Common myeloid progenitor, CD34-positive (primary cell): ENCODE results near the gene CDK5RAP2.

Source experiments
- CTCF ChIA-PET: fragments of 350-600 bp; sonication (Branson Sonifier 250); formaldehyde crosslinking; loops from one replicate; lab custom pipeline; 2021; ENCODE audit warnings: antibody characterized with exemption; lab: Charles Lee
- POLR2A ChIA-PET: fragments of 350-600 bp; sonication (Branson Sonifier 250); formaldehyde crosslinking; loops from one replicate; lab custom pipeline; 2021; ENCODE audit warnings: antibody characterized with exemption; lab: Charles Lee
- DNase-seq, 3 donors: peaks; one replicate each; pipeline versions ENCODE4 v3.0.0 to v3.0.0-alpha.2; 2013
- H3K27ac ChIP-seq, 2 experiments: 1 replicate in 1 of 2; 2 replicates in 1 of 2; pipeline ENCODE4 v1.7.0; 2013; ENCODE audit warnings: inconsistent platforms in 2 of 2, low read length in 2 of 2, mild to moderate bottlenecking in 2 of 2, low read depth in 1 of 2, moderate library complexity in 1 of 2; ENCODE audit not compliant: severe bottlenecking in 2 of 2, insufficient read depth in 1 of 2, poor library complexity in 1 of 2
- H3K27me3 ChIP-seq, 5 experiments: replicated peaks in 2 of 5; 1 replicate in 3 of 5; 2 replicates in 2 of 5; pipeline versions ENCODE4 v1.6.1 to v1.7.0; 2013; ENCODE audit warnings: low read length in 4 of 5, mild to moderate bottlenecking in 2 of 5, moderate library complexity in 2 of 5, inconsistent platforms in 1 of 5; ENCODE audit not compliant: insufficient read depth in 5 of 5, control insufficient read depth in 4 of 5
- H3K36me3 ChIP-seq, 4 experiments: 1 replicate in 2 of 4; 2 replicates in 2 of 4; pipeline versions ENCODE4 v1.6.1 to v1.7.0; 2013; ENCODE audit warnings: low read length in 3 of 4, control low read depth in 1 of 4, mild to moderate bottlenecking in 1 of 4; ENCODE audit not compliant: control insufficient read depth in 4 of 4, insufficient read depth in 4 of 4
- H3K4me1 ChIP-seq, 4 experiments: 1 replicate in 3 of 4; 2 replicates in 1 of 4; pipeline versions ENCODE4 v1.6.1 to v1.7.1; 2013; ENCODE audit warnings: low read length in 3 of 4, mild to moderate bottlenecking in 3 of 4, control low read depth in 1 of 4, inconsistent platforms in 1 of 4, moderate library complexity in 1 of 4; ENCODE audit not compliant: control insufficient read depth in 4 of 4, insufficient read depth in 4 of 4; ENCODE audit errors: control extremely low read depth in 1 of 4
- H3K4me3 ChIP-seq, 7 experiments: 1 replicate in 4 of 7; 2 replicates in 3 of 7; pipeline versions ENCODE4 v1.5.1 to v1.7.0; 2013; ENCODE audit warnings: mild to moderate bottlenecking in 7 of 7, low read length in 6 of 7, moderate library complexity in 6 of 7, inconsistent platforms in 2 of 7, low read depth in 2 of 7, control low read depth in 1 of 7; ENCODE audit not compliant: insufficient read depth in 4 of 7, control insufficient read depth in 1 of 7; ENCODE audit errors: extremely low read depth in 1 of 7
- H3K9me3 ChIP-seq, 5 experiments: 1 replicate in 4 of 5; 2 replicates in 1 of 5; pipeline versions ENCODE4 v1.6.1 to v1.7.1; 2013; ENCODE audit warnings: low read length in 4 of 5, mild to moderate bottlenecking in 2 of 5, inconsistent platforms in 1 of 5, low read depth in 1 of 5, moderate library complexity in 1 of 5; ENCODE audit not compliant: control insufficient read depth in 4 of 5, insufficient read depth in 2 of 5; ENCODE audit errors: control extremely low read depth in 1 of 5
- WGBS: methylation state at CpG from one replicate; pipeline ENCODE4 v1.1.5; 2013; ENCODE audit not compliant: insufficient coverage; 5-methylcytosine and 5-hydroxymethylcytosine counted together

The CDK5RAP2 gene

GRCh38 chr9:120385606-120386389, 194.2 kb downstream of the CDK5RAP2 start:
- over 99% methylated on average over 9 of the region's 16 CpGs for WGBS
- H3K4me3 ChIP-seq, result no peak overlapping the region
- DNase-seq, result no peak
- no peaks in the 10 kb centered on the region for H3K27me3 ChIP-seq
- no peaks in the 10 kb centered on the region for H3K4me1 ChIP-seq
- POLR2A ChIA-PET, result no interaction called here
- peaks cover 2 to 34% (median 25%) of the 10 kb centered on the region in 4 experiments for H3K36me3 ChIP-seq
- CTCF ChIA-PET, result no interaction called here
- no peak overlapping the region for H3K27ac ChIP-seq
- H3K9me3 ChIP-seq, result no peaks in the 10 kb centered on the region

DNA sequence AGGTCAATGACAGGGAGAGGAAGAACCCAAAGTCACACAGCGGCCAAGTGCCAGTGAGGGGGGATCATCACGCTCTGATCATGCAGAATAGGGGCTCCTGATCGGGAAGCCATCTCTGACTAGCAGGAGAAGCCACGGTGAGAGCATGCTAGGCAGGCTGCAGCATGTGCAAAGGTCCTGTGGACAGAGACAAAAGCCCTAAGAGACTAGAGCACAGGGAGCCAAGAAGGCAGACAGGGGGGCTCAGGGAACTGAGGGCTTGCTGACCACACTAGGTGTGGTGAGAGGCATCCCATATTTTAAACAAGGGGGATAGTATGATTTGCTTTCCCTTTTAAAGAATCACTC, 195.1 kb downstream of the CDK5RAP2 start:
- DNase-seq, result no peak
- CTCF ChIA-PET, result no interaction called here
- H3K27me3 ChIP-seq, result no peaks in the 10 kb centered on the region
- H3K4me1 ChIP-seq, result no peaks in the 10 kb centered on the region
- 100% methylated on average over 3 of the region's 4 CpGs for WGBS
- no peak overlapping the region for H3K27ac ChIP-seq
- H3K9me3 ChIP-seq, result peaks cover 0 to 2% (median 0%) of the 10 kb centered on the region in 5 experiments
- H3K4me3 ChIP-seq, result no peak overlapping the region
- H3K36me3 ChIP-seq, result peaks cover 2 to 25% (median 20%) of the 10 kb centered on the region in 4 experiments
- POLR2A ChIA-PET, result no interaction called here

- Histone ChIP-seq H3K27me3 (no peaks in the 10 kb centered on the region), H3K9me3 (peaks cover 0 to 8% (median 0%) of the 10 kb centered on the region in 5 experiments), H3K27ac (no peak overlapping the region), H3K4me3 (no peak overlapping the region), H3K4me1 (no peaks in the 10 kb centered on the region), H3K36me3 (peaks cover 0 to 19% (median 15%) of the 10 kb centered on the region in 4 experiments)
- ChIA-PET CTCF (no interaction called here), POLR2A (no interaction called here)
- WGBS, result 94% methylated on average over 23 of the region's 24 CpGs
- no peak for DNase-seq
Observed at GRCh38 chr9:120383999-120384924, 195.7 kb downstream of the CDK5RAP2 start.

GRCh38 chr9:120383611-120383998, 196.4 kb downstream of the CDK5RAP2 start:
- Histone ChIP-seq H3K27me3 (no peaks in the 10 kb centered on the region), H3K27ac (no peak overlapping the region), H3K9me3 (peaks cover 0 to 13% (median 0%) of the 10 kb centered on the region in 5 experiments), H3K4me1 (no peaks in the 10 kb centered on the region), H3K36me3 (peaks cover 0 to 13% (median 10%) of the 10 kb centered on the region in 4 experiments), H3K4me3 (no peak overlapping the region)
- WGBS, result 92% methylated on average over 4 of the region's 10 CpGs
- DNase-seq, result no peak
- ChIA-PET CTCF (no interaction called here), POLR2A (no interaction called here)

GRCh38 chr9:120382453-120382852, 197.5 kb downstream of the CDK5RAP2 start:
- peaks cover 0 to 3% (median 3%) of the 10 kb centered on the region in 4 experiments for H3K36me3 ChIP-seq
- no peak for DNase-seq
- H3K4me3 ChIP-seq, result no peak overlapping the region
- ChIA-PET CTCF (no interaction called here), POLR2A (no interaction called here)
- no peak overlapping the region for H3K27ac ChIP-seq
- H3K4me1 ChIP-seq, result no peaks in the 10 kb centered on the region
- WGBS, result 93% methylated on average over 6 of the region's 7 CpGs
- H3K27me3 ChIP-seq, result no peaks in the 10 kb centered on the region
- H3K9me3 ChIP-seq, result peaks cover 0 to 15% (median 0%) of the 10 kb centered on the region in 5 experiments

GRCh38 chr9:120381839-120382238, 198.1 kb downstream of the CDK5RAP2 start:
- H3K4me3 ChIP-seq, result no peak overlapping the region
- no peaks in the 10 kb centered on the region for H3K27me3 ChIP-seq
- no peaks in the 10 kb centered on the region for H3K4me1 ChIP-seq
- POLR2A ChIA-PET, result no interaction called here
- peaks cover 0 to 3% (median 1%) of the 10 kb centered on the region in 4 experiments for H3K36me3 ChIP-seq
- no peak for DNase-seq
- H3K27ac ChIP-seq, result no peak overlapping the region
- peaks cover 0 to 16% (median 0%) of the 10 kb centered on the region in 5 experiments for H3K9me3 ChIP-seq
- CTCF ChIA-PET, result no interaction called here
- 95% methylated on average over 7 of the region's 10 CpGs for WGBS

GRCh38 chr9:120379611-120380010, 200.4 kb downstream of the CDK5RAP2 start:
- H3K27ac ChIP-seq, result no peak overlapping the region
- WGBS, result 93% methylated on average over 8 of the region's 8 CpGs
- no peaks in the 10 kb centered on the region for H3K36me3 ChIP-seq
- no peak for DNase-seq
- POLR2A ChIA-PET, result no interaction called here
- H3K27me3 ChIP-seq, result no peaks in the 10 kb centered on the region
- peaks cover 0 to 16% (median 0%) of the 10 kb centered on the region in 5 experiments for H3K9me3 ChIP-seq
- CTCF ChIA-PET, result no interaction called here
- no peak overlapping the region for H3K4me3 ChIP-seq
- H3K4me1 ChIP-seq, result no peaks in the 10 kb centered on the region
